HepG2 (cell line): ENCODE measurements around the gene L3MBTL4. TPM values are rescaled to one million over a fixed set of nuclear protein-coding genes. Genes with fewer than 3 reads are reported as not detected.

ENCODE experiments used
- ARID3A ChIP-seq: IDR thresholded peaks from 2 replicates; pipeline ENCODE4 v1.6.1; 2012; ENCODE audit warnings: low read depth, low read length, improper control_type of control experiment
- BHLHE40 ChIP-seq: IDR thresholded peaks from 2 replicates; pipeline ENCODE4 v1.6.1; 2011; ENCODE audit warnings: low read length, improper control_type of control experiment
- EP300 ChIP-seq, 3 experiments: sonication (generic) in 1 of 3; formaldehyde crosslinking in 1 of 3; IDR thresholded peaks; 2 replicates each; pipeline versions ENCODE4 v1.5.1 to v1.6.1; 2011 to 2020; ENCODE audit warnings: low read depth in 2 of 3, low read length in 2 of 3, borderline replicate concordance in 1 of 3, improper control_type of control experiment in 1 of 3, mild to moderate bottlenecking in 1 of 3, missing genetic modification reagents in 1 of 3, moderate library complexity in 1 of 3
- FOXO1 ChIP-seq: sonication (generic); formaldehyde crosslinking; IDR thresholded peaks from 2 replicates; pipeline ENCODE4 v1.4.0; 2020; ENCODE audit warnings: missing genetic modification reagents
- FOXP1 ChIP-seq, 2 experiments: fragments of 450-650 bp in 1 of 2; IDR thresholded peaks; 2 replicates each; pipeline ENCODE4 v1.6.1; 2017 to 2018; ENCODE audit warnings: antibody characterized with exemption in 1 of 2
- HDAC2 ChIP-seq: sonication (generic); formaldehyde crosslinking; IDR thresholded peaks from 2 replicates; pipeline ENCODE4 v1.4.0; 2020; ENCODE audit warnings: missing genetic modification reagents
- HOXD1 ChIP-seq: sonication (generic); formaldehyde crosslinking; IDR thresholded peaks from 2 replicates; pipeline ENCODE4 v1.5.0; 2020; ENCODE audit warnings: missing genetic modification reagents
- IKZF5 ChIP-seq: IDR thresholded peaks from 2 replicates; pipeline ENCODE4 v1.6.1; 2018; ENCODE audit warnings: missing genetic modification reagents, mild to moderate bottlenecking, missing compliant biosample characterization
- LBX2 ChIP-seq: sonication (generic); formaldehyde crosslinking; IDR thresholded peaks from 2 replicates; pipeline ENCODE4 v1.5.0; 2020; ENCODE audit warnings: missing genetic modification reagents, mild to moderate bottlenecking, borderline replicate concordance
- MBNL3 ChIP-seq: fragments of 250-450 bp; sonication (Bioruptor Pico); conservative IDR thresholded peaks from 2 replicates; pipeline ENCODE4 v1.8.0; 2022; ENCODE audit warnings: mild to moderate bottlenecking, inconsistent platforms
- NCOA2 ChIP-seq: sonication (generic); formaldehyde crosslinking; IDR thresholded peaks from 2 replicates; pipeline ENCODE4 v1.8.0; 2022; ENCODE audit warnings: inconsistent platforms
- NR2C2 ChIP-seq: sonication (generic); formaldehyde crosslinking; IDR thresholded peaks from 2 replicates; pipeline ENCODE4 v1.4.0; 2020; ENCODE audit warnings: missing genetic modification reagents, mild to moderate bottlenecking, moderate library complexity, borderline replicate concordance
- POLR2G ChIP-seq: fragments of 200-400 bp; formaldehyde crosslinking; IDR thresholded peaks from 2 replicates; pipeline ENCODE4 v1.6.1; 2018; ENCODE audit warnings: mild to moderate bottlenecking, low read depth, low read length, moderate library complexity
- RARG ChIP-seq: sonication (generic); formaldehyde crosslinking; IDR thresholded peaks from 2 replicates; pipeline ENCODE4 v1.4.0; 2020; ENCODE audit warnings: low read depth, mild to moderate bottlenecking, missing genetic modification reagents
- RCOR2 ChIP-seq: IDR thresholded peaks from 2 replicates; pipeline ENCODE4 v1.6.1; 2016; ENCODE audit warnings: missing biosample characterization, missing genetic modification reagents
- ZBTB42 ChIP-seq: sonication (generic); formaldehyde crosslinking; IDR thresholded peaks from 2 replicates; pipeline ENCODE4 v1.5.0; 2020; ENCODE audit warnings: mild to moderate bottlenecking, missing genetic modification reagents
- ZBTB46 ChIP-seq: sonication (generic); formaldehyde crosslinking; IDR thresholded peaks from 2 replicates; pipeline ENCODE4 v1.4.0; 2020; ENCODE audit warnings: mild to moderate bottlenecking, missing genetic modification reagents, borderline replicate concordance
- ZMYM3 ChIP-seq: sonication (generic); formaldehyde crosslinking; IDR thresholded peaks from 2 replicates; pipeline ENCODE4 v1.5.1; 2020; ENCODE audit warnings: mild to moderate bottlenecking, missing genetic modification reagents
- ZNF180 ChIP-seq: sonication (generic); formaldehyde crosslinking; IDR thresholded peaks from 2 replicates; pipeline ENCODE4 v1.4.0; 2020; ENCODE audit warnings: low read depth, missing genetic modification reagents, borderline replicate concordance
- ZNF362 ChIP-seq: sonication (generic); formaldehyde crosslinking; IDR thresholded peaks from 2 replicates; pipeline ENCODE4 v1.4.0; 2020; ENCODE audit warnings: missing genetic modification reagents, mild to moderate bottlenecking, borderline replicate concordance
- ZNF446 ChIP-seq: sonication (generic); formaldehyde crosslinking; IDR thresholded peaks from 2 replicates; pipeline ENCODE4 v1.5.0; 2020; ENCODE audit warnings: mild to moderate bottlenecking, missing genetic modification reagents
- ZNF75D ChIP-seq: sonication (generic); formaldehyde crosslinking; IDR thresholded peaks from 2 replicates; pipeline ENCODE4 v1.8.1; 2023; ENCODE audit warnings: missing genetic modification reagents, mild to moderate bottlenecking, borderline replicate concordance
- ZNF777 ChIP-seq: sonication (generic); formaldehyde crosslinking; IDR thresholded peaks from 2 replicates; pipeline ENCODE4 v1.4.0; 2020; ENCODE audit warnings: missing genetic modification reagents
- polyA plus RNA-seq, 8 experiments: library from polyadenylated mRNA; depleted of rRNA in 3 of 8; stranded (reverse) in 7 of 8; unstranded in 1 of 8; fragments of >200 nt; fragmentation: Illumina TruSeq in 4 of 8; extraction: Trizol in 4 of 8; gene quantifications; 2 replicates each; pipeline versions ENCODE4 v1.2.1 to v1.2.3, GENCODE V29; 2011 to 2016; ENCODE audit warnings: low read depth in 4 of 8, missing spikeins in 1 of 8, mixed read lengths in 1 of 8; ENCODE audit not compliant: insufficient read depth in 1 of 8
- total RNA-seq, 5 experiments: library from RNA; depleted of rRNA; stranded (reverse); fragments of >200 nt; fragmentation: Illumina TruSeq; extraction: Trizol; gene quantifications; 2 replicates each; pipeline ENCODE4 v1.2.3, GENCODE V29; 2016; ENCODE audit warnings: low read depth in 1 of 5

L3MBTL4 gene
- total and polyA plus RNA-seq, 2 of the 13 experiments (the other 11 are each of a cell fraction or from before 2014, with no cell fraction given): 10.8 to 13.3 TPM

GRCh38 chr18:5998166-5998881, 416.4 kb downstream of the L3MBTL4 start (continued):
- TF ChIP-seq ARID3A (no peak), POLR2G (no peak), ZBTB42 (CRISPR knock-in tag) (no peak), FOXP1 (IDR thresholded peaks at IDR 0.05) (no peak), FOXP1 (CRISPR knock-in tag; IDR thresholded peaks at IDR 0.05) (peak; percentile 56; the same call in 1 of the 2 replicates), IKZF5 (CRISPR knock-in tag) (no peak), BHLHE40 (no peak), MBNL3 (CRISPR knock-in tag) (no peak), ZNF180 (CRISPR knock-in tag) (no peak), FOXO1 (CRISPR knock-in tag) (peak; percentile 82), ZNF777 (CRISPR knock-in tag) (no peak), EP300 (IDR thresholded peaks at IDR 0.05; ENCODE audit: low read depth in 2 of 2, low read length in 2 of 2) (peak in 1 of 2 experiments; percentile 75; a peak in 1 of 4 replicates), EP300 (CRISPR knock-in tag; IDR thresholded peaks at IDR 0.05; ENCODE audit: borderline replicate concordance) (no peak), ZBTB46 (CRISPR knock-in tag) (no peak), ZNF75D (CRISPR knock-in tag) (no peak), HDAC2 (peak; percentile 69), RCOR2 (CRISPR knock-in tag) (peak; percentile 58; the same call in 1 of the 2 replicates), LBX2 (CRISPR knock-in tag) (no peak), RARG (CRISPR knock-in tag) (no peak), ZMYM3 (no peak), NR2C2 (CRISPR knock-in tag) (peak; percentile 54; the same call in 1 of the 2 replicates), NCOA2 (CRISPR knock-in tag) (peak; percentile 47; the same call in 1 of the 2 replicates), ZNF446 (CRISPR knock-in tag) (no peak), HOXD1 (CRISPR knock-in tag) (peak; percentile 89), ZNF362 (CRISPR knock-in tag) (no peak)
